Spleen (tissue), 7 donors: ENCODE results near the gene VPS25.
A peak's percentile ranks its signal among the peaks of the same experiment; 100 is the strongest.

Experiments used
- POLR2A ChIP-seq, 3 donors: fragments of 450-650 bp; IDR thresholded peaks; one replicate each; pipeline ENCODE4 v1.5.1; 2017; ENCODE audit warnings: antibody characterized with exemption in 3 of 3, mild to moderate bottlenecking in 1 of 3
- POLR2AphosphoS5 ChIP-seq, 3 donors: sonication (generic); formaldehyde crosslinking; IDR thresholded peaks; one replicate each; pipeline ENCODE4 v1.5.1; 2017; ENCODE audit warnings: antibody characterized with exemption in 3 of 3
- TF ChIP-seq, protein P1 (sequence below), 11 experiments: fragments of 200-600 bp in 7 of 11; fragments of 450-650 bp in 4 of 11; sonication (generic) in 4 of 11; IDR thresholded peaks in 8 of 11; conservative IDR thresholded peaks in 3 of 11; 1 replicate in 7 of 11; 2 replicates in 4 of 11; pipeline versions ENCODE4 v1.4.0 to v1.8.0; 2016 to 2021; ENCODE audit warnings: antibody characterized with exemption in 11 of 11, inconsistent platforms in 4 of 11, mild to moderate bottlenecking in 1 of 11
- donor health status: DM: no; HTN: no; CAD: no; lungs with moderate emphysema.
- donor health status: DM: no; HTN: no; CAD: no.
- donor health status: DM: no; HTN: no; CAD: no.

GRCh38 chr17:42760652-42761581 lies 12.3 kb upstream of the VPS25 start, which contains the start of gene RAMP2:
- peak in 2 of 3 donors; percentile 28 to 34 for TF ChIP-seq POLR2AphosphoS5 (IDR thresholded peaks at IDR 0.05)
- TF ChIP-seq, protein P1, sequence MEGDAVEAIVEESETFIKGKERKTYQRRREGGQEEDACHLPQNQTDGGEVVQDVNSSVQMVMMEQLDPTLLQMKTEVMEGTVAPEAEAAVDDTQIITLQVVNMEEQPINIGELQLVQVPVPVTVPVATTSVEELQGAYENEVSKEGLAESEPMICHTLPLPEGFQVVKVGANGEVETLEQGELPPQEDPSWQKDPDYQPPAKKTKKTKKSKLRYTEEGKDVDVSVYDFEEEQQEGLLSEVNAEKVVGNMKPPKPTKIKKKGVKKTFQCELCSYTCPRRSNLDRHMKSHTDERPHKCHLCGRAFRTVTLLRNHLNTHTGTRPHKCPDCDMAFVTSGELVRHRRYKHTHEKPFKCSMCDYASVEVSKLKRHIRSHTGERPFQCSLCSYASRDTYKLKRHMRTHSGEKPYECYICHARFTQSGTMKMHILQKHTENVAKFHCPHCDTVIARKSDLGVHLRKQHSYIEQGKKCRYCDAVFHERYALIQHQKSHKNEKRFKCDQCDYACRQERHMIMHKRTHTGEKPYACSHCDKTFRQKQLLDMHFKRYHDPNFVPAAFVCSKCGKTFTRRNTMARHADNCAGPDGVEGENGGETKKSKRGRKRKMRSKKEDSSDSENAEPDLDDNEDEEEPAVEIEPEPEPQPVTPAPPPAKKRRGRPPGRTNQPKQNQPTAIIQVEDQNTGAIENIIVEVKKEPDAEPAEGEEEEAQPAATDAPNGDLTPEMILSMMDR (IDR thresholded peaks at IDR 0.05 in 8 of 11, conservative IDR thresholded peaks at IDR 0.05 in 3 of 11): no peak
- TF ChIP-seq POLR2A (IDR thresholded peaks at IDR 0.05): no peak
